NB4 (cell line): ENCODE data around the gene PRRG4.

Experiments
- DNase-seq: peaks from one replicate; pipeline ENCODE4 v3.0.0; 2010; ENCODE audit warnings: low read depth
- H3K4me3 ChIP-seq: one replicate; pipeline ENCODE4 v1.5.1; 2011; ENCODE audit warnings: mild to moderate bottlenecking, low read depth, low read length, moderate library complexity
- CTCF ChIP-seq: IDR thresholded peaks from one replicate; pipeline ENCODE4 v1.5.1; 2012; ENCODE audit warnings: low read depth, low read length
- MAX ChIP-seq: IDR thresholded peaks from 2 replicates; pipeline ENCODE4 v1.6.1; 2011; ENCODE audit warnings: low read depth, low read length
- MYC ChIP-seq: IDR thresholded peaks from 2 replicates; pipeline ENCODE4 v1.6.1; 2011; ENCODE audit warnings: low read depth, low read length
- POLR2A ChIP-seq: IDR thresholded peaks from 2 replicates; pipeline ENCODE4 v1.6.1; 2011; ENCODE audit warnings: mild to moderate bottlenecking; ENCODE audit not compliant: insufficient read length; ENCODE audit errors: extremely low read depth

Gene PRRG4

GRCh38 chr11:32888805-32889204 lies 59.1 kb downstream of the PRRG4 start:
- TF ChIP-seq POLR2A (no peak), MYC (no peak), CTCF (no peak), MAX (no peak)
- no peak for DNase-seq
- no peak overlapping the region for H3K4me3 ChIP-seq

GRCh38 chr11:32890843-32891656 lies 61.3 kb downstream of the PRRG4 start:
- peak overlapping the region; percentile 70 for H3K4me3 ChIP-seq
- TF ChIP-seq POLR2A (no peak), MYC (no peak), CTCF (no peak), MAX (no peak)
- peak; percentile 22 for DNase-seq

GRCh38 chr11:32891657-32892354 lies 62.1 kb downstream of the PRRG4 start:
- TF ChIP-seq MYC, result no peak
- no peak for TF ChIP-seq CTCF
- no peak for TF ChIP-seq POLR2A
- no peak for TF ChIP-seq MAX
- DNase-seq, result peak; percentile 51
- peak overlapping the region; percentile 70 for H3K4me3 ChIP-seq

GRCh38 chr11:32892355-32893092 lies 62.8 kb downstream of the PRRG4 start, which contains the start of gene QSER1:
TSS of gene QSER1 (plus strand) at chr11:32892811. CDS start at chr11:32893126, 315 bp downstream.
- TF ChIP-seq MAX, result peak; percentile 41; the same call in 1 of the 2 replicates
- peak; percentile 74 for TF ChIP-seq POLR2A
- peak; percentile 80 for TF ChIP-seq MYC
- no peak for TF ChIP-seq CTCF
- DNase-seq, result peak; percentile 88
- H3K4me3 ChIP-seq, result peak within 1 kb of the TSS; percentile 76

- no peak for DNase-seq
- TF ChIP-seq POLR2A, result no peak
- H3K4me3 ChIP-seq, result peak overlapping the region; percentile 76
Observed at GRCh38 chr11:32893093-32893342, 63.3 kb downstream of the PRRG4 start.
